OCI-LY7 (cell line): ENCODE data around the gene CEP192.

Source experiments
- CTCF ChIP-seq: fragments of 200-600 bp; sonication (generic); conservative IDR thresholded peaks from 2 replicates; pipeline ENCODE4 v1.5.1; 2014; ENCODE audit warnings: mild to moderate bottlenecking, antibody characterized with exemption, low read length, moderate library complexity, mixed read lengths
- EZH2phosphoT487 ChIP-seq: fragments of 200-600 bp; sonication (generic); IDR thresholded peaks from 2 replicates; pipeline ENCODE4 v1.6.1; 2018; ENCODE audit warnings: low read depth, borderline replicate concordance, mild to moderate bottlenecking, mixed run types, antibody characterized with exemption, low read length, moderate library complexity, mixed read lengths

- TF ChIP-seq CTCF (no peak), EZH2phosphoT487 (no peak)
These were observed 129.1 kb downstream of the CEP192 start for GRCh38 chr18:13120255-13120654.
